GM21723 (cell line): Measurements from ENCODE around the gene TNN.
A peak's percentile ranks its signal among the peaks of the same experiment; 100 is the strongest.

Experiments used
- ATAC-seq: cut with Tn5 transposase; IDR thresholded peaks from one replicate; pipeline ENCODE4 v1.9.1; 2021; ENCODE audit warnings: mild to moderate bottlenecking, moderate library complexity; ENCODE audit not compliant: unreplicated experiment

Gene TNN

DNA sequence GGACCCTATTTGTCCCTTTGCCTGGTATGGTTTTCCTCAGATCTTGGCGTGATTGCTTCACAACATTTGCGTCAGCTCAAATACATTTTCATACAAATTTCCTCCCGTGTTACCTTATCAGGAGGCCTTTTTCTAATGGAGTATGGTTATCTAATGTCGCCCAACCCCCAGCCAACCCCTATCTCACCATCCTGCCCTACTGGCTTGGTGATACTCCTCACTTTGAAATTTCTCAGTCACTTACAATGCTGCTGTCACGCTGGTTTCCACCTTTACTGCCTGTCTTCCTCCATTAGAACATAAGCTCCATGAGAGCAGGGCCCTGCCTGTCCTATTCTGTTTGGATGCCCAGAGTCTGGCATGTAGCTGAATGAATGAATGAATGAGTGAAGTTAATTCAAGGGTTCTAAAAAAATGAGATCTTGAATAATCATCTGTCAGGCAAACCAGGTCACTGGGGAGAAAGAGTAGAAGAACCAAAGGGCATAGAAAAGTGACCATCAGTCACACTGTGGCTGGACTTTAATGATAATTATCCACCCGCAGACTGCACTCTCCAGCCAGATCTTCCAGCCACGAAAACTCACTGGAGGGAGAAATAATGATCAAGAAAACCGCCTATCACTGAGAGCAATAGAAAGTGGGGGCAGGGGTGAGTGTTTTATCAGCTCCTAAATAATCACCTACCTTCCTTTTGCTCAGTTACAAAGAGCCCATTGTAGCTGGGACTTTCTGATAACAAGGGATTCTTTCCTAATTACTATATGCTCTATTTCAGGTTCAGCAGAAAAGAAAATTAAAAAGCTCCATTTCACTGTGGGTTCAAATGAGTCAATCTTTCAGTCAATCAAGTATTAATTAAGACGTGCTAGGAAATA, 103.6 kb downstream of the TNN start:
- ATAC-seq: no peak

GRCh38 chr1:175172503-175172902, 104.9 kb downstream of the TNN start:
- ATAC-seq: no peak

GRCh38 chr1:175173531-175173930, 105.9 kb downstream of the TNN start:
- no peak for ATAC-seq

DNA sequence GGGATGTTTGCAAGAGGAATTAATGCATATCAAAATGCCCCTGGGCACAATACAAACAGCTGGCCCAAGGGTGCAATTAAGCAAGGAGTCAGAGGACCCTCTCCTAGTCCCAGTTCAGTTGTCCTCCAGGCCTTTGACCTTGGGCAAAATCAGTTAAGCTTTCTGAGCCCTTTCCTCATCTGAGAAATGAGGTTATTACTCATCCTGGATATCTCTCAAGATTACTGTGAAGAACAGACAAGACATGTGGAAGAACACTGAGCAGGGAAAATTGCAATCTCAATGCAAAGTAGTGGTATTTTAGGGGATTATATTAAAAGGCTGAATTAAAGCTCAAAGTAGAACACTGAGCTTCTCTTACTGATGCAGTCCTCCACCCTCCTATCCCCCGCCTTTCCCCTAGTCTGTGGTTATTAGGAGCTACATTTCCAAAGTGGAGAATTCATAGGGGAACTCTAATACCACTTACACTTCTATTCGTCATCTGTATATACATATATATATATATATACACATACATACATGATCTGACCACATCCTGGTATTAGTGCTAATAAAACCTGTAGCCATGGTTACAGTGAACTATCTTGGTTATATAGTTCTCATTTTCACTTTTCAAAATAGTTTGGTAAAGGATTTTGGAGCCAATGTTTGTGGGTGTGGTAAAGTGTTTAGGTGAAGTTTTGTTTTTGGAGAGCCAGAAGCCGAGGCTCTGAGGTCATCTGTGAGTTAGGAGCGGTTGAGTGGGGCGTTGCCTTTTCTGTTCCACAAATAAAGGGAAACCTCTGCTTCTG, 106.9 kb downstream of the TNN start:
- ATAC-seq: peak; percentile 86

GRCh38 chr1:175176246-175176645, 108.6 kb downstream of the TNN start:
- ATAC-seq: no peak

- ATAC-seq: no peak
Measured at GRCh38 chr1:175178056-175178455, 110.4 kb downstream of the TNN start.

GRCh38 chr1:175178456-175178855, 110.8 kb downstream of the TNN start:
- no peak for ATAC-seq

DNA sequence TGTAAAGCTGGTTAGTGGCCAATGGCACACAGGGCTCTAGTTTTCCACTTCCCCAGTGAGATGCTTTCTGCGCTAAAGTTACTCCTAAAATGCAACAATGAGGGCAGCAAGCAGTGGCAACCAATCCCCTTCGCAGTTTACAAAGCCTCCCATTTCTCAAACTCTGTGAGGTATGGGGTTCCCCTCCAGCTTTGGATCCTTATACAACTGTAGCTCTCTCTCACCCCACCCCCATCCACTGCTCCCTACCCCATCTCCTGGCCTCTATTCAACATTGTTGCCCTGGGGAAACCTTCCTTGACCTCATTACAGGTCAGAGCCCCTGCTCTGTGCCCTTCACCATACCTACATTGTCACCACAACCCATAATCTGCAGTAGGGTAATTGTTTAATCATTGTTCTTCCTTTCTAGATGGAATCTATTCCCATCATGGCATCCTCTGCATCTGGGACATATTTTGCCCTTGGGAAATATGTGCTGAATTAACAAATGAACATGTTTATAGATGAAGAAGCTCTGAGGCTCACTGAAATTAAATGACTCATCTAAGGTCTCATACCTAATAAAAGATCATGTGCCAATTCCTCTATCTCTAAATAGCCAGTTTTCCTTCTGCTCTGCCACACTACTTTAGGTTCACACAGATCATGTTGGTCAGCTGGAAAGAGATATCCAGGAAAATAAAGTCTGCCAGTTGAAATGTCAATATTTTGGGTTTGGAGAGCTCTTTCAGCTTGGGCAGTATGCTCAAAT, 112.4 kb downstream of the TNN start:
- no peak for ATAC-seq

DNA sequence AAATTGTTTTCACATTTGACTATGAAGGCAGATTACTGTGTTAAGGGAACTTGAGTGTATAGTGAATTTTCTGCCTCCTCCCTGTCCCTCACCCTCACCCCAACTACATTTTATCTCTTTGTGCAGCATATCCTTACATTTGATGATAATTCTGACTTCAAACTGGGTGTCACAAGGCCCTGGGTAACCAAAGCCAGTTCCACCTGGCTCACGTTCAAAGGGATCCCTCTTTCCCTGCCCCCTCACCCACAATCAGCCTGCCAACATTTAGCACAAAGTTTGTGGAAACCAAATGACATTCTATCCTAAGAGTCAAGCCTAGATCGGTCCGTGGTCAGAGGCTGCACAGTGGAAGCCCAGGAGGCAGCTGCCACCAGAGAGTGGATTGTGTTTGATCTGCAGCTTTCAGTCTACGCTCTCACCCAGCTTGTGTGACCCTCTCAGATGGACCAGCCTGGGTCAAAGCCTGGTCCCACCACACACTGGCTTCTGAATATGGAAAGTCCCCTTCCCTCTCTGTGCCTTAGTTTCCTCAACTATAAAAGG, 114.6 kb downstream of the TNN start:
- ATAC-seq: no peak

- ATAC-seq: no peak
Measured at GRCh38 chr1:175183586-175183985, 116.0 kb downstream of the TNN start.

- ATAC-seq: no peak
Measured at GRCh38 chr1:175185903-175186302, 118.3 kb downstream of the TNN start.

- ATAC-seq: no peak
Measured at GRCh38 chr1:175186433-175187160, 119.0 kb downstream of the TNN start.

DNA sequence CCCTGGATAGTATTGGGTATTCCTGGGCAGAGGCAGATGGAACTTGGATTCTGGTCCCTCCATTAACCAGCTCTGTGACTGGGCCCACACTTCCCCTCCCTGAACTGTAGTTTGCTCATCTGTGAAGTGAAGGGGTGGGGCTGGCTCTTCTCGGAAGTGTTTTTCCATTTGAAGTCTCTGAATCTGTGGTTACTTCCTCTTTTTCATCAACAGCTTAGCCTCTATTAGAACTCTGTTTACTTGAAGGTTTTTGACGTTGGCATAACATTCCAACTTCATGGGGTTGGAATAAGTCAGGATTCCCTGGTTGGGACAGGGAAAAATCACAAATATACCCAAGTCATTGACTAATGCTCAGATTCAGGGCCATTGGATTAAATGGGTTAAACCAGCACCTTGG, 121.3 kb downstream of the TNN start:
- peak; percentile 62 for ATAC-seq

- ATAC-seq: peak; percentile 22
Measured at GRCh38 chr1:175191659-175192058, 124.0 kb downstream of the TNN start.

DNA sequence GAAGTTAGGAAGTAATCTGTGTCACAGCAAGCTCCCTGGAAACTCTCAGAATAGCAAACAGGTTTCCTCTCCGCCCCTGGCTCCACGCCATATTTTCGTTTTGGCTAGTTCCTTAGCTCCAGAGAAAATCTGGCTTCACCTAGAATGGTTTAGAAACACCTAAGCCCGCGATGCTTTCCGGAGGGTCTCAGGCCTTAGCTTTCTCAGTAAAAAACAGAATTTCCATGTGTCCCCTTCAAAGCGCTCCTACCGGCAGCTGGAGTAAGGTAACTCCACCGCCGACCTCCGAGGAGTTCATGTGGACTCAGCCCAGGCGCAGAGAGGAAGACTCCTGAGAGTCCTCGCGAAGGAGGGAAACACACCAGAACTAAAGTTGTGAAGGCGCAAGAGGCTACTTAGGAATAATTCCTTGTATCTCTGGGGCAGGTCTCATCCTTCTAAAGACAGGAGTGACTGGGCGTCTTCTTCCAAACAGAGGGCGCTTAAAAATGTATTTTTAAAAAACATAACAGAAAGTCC, 124.5 kb downstream of the TNN start:
- ATAC-seq: no peak

GRCh38 chr1:175192630-175193526, 125.2 kb downstream of the TNN start, which contains the start of gene KIAA0040:
Gene KIAA0040 (minus strand): TSS chr1:175192776. CDS start chr1:175161013, 31,763 bp downstream.
- ATAC-seq: peak; percentile 51

DNA sequence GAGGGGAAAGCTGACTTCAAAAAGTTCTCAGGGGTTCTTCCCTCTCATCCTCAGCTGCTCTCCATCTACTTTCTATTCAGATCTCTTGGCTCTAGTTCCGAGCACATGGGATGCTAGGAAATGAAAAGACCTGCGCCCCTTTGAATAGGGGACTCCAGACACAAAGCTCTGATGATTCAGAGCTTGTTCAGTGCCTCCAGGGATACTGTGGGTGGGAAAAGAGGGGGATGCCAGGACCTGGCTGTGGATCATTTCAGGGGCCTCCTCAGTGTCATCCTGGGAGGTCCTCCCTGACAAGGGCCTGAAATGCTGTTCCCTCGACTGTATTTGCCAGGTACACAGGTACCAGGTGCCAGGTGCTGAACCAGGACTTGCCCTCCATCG, 125.9 kb downstream of the TNN start:
- ATAC-seq: no peak

DNA sequence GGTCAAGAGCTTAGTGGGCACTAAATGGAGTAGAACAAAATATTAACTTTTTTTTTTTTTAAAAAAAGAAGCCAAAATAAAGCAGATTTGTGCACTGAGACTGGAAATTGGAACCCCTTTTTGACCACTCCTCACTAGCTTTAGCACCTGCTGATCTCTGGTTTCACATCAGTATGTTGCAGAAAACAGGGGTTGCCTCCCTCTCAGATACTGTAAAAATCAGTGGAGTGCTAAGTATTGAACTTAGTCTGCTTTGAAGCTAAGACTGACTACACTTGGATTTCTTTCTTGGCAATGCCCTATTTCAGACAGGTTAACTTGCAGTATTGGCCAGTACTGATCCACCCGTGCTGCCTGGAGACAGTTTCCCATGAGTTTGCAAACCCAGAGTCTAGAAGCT, 127.6 kb downstream of the TNN start:
- ATAC-seq: no peak

GRCh38 chr1:175195798-175196197, 128.2 kb downstream of the TNN start:
- no peak for ATAC-seq
